ENCODE data around the gene PSME3.

- TF ChIP-seq REST (IDR thresholded peaks at IDR 0.05; ENCODE audit: low read depth, low read length), result no peak
- no peak for TF ChIP-seq CTCF (IDR thresholded peaks at IDR 0.05)
- TF ChIP-seq USF1 (IDR thresholded peaks at IDR 0.05; ENCODE audit: borderline replicate concordance, low read depth), result no peak
- no peak for TF ChIP-seq RFX5 (IDR thresholded peaks at IDR 0.05; ENCODE audit: low read length)
- TF ChIP-seq POLR2AphosphoS5 (IDR thresholded peaks at IDR 0.05; ENCODE audit: low read depth, low read length), result no peak
- no peak for TF ChIP-seq TAF1 (IDR thresholded peaks at IDR 0.05; ENCODE audit: borderline replicate concordance, low read depth, low read length)
- TF ChIP-seq RCOR1 (IDR thresholded peaks at IDR 0.05; ENCODE audit: low read length), result no peak
- TF ChIP-seq EP300 (IDR thresholded peaks at IDR 0.05; ENCODE audit: borderline replicate concordance in 1 of 2, low read depth in 1 of 2, low read length in 1 of 2), result no peak
- no peak for TF ChIP-seq USF2 (IDR thresholded peaks at IDR 0.05; ENCODE audit: borderline replicate concordance, low read depth, low read length)
- no peak for TF ChIP-seq MAX (IDR thresholded peaks at IDR 0.05; ENCODE audit: low read depth)
These were observed 45.1 kb downstream of the PSME3 start for GRCh38 chr17:42878123-42878880.
